K562 (cell line): ENCODE measurements around the gene COL1A2. TPM values are rescaled to one million over a fixed set of nuclear protein-coding genes. Genes with fewer than 3 reads are reported as not detected.

ENCODE experiments used
- ATAC-seq: fragments of 200-7000 bp; cut with Tn5 transposase; 3 replicates; pipeline ENCODE4 v1.9.1; 2020; ENCODE audit warnings: moderate library complexity
- BruUV-seq: library from RNA; stranded (reverse); fragments of 400-500 nt; replicated peaks from 2 replicates; lab custom pipeline; 2021; lab: Mats Ljungman, UMichigan
- CTCF ChIA-PET: fragments of 300-600 bp; formaldehyde crosslinking; extraction: SDS; loops from one replicate; lab custom pipeline; 2021; ENCODE audit warnings: low intra/inter-chr PET ratio; lab: Yijun Ruan, JAX
- POLR2A ChIA-PET: fragments of 300-600, 350-650 bp; sonication (Branson Sonifier 250); formaldehyde crosslinking; extraction: SDS; loops from one replicate; lab custom pipeline; 2021; ENCODE audit warnings: antibody characterized with exemption, inconsistent platforms; lab: Yijun Ruan, JAX
- DNase-seq, 4 experiments: peaks; one replicate each; pipeline versions ENCODE4 v3.0.0 to v3.0.0-alpha.2; 2011 to 2018; ENCODE audit warnings: low spot score in 3 of 4, mixed read lengths in 3 of 4; ENCODE audit errors: extremely low read depth in 1 of 4
- FAIRE-seq: peaks from 2 replicates; lab custom pipeline; 2011; peaks lifted over from hg19 to GRCh38; lab: Jason Lieb, UNC
- H2AFZ ChIP-seq: 2 replicates; pipeline ENCODE4 v1.6.0; 2011; ENCODE audit warnings: low read depth, low read length, control low read depth, inconsistent platforms
- H3K27ac ChIP-seq: fragments of 200-600 bp; 3 replicates; pipeline ENCODE4 v1.8.0; 2011; ENCODE audit warnings: low read depth, mild to moderate bottlenecking, control low read depth, inconsistent platforms, low read length, moderate library complexity, mixed read lengths; ENCODE audit errors: extremely low read depth
- H3K27me3 ChIP-seq, 2 experiments: fragments of 300-600 bp in 1 of 2; 2 replicates in 1 of 2; 3 replicates in 1 of 2; pipeline versions ENCODE4 v1.6.0 to v1.8.0; 2011; ENCODE audit warnings: inconsistent platforms in 2 of 2, low read length in 2 of 2, mild to moderate bottlenecking in 1 of 2, mixed read lengths in 1 of 2, moderate library complexity in 1 of 2; ENCODE audit not compliant: control insufficient read depth in 2 of 2, insufficient read depth in 2 of 2
- H3K36me3 ChIP-seq: fragments of 300-600 bp; 3 replicates; pipeline ENCODE4 v1.8.0; 2011; ENCODE audit warnings: mild to moderate bottlenecking, low read length, inconsistent platforms; ENCODE audit not compliant: control insufficient read depth, insufficient read depth
- H3K4me1 ChIP-seq, 2 experiments: fragments of 200-600 bp in 1 of 2; replicated peaks in 1 of 2; 2 replicates in 1 of 2; 3 replicates in 1 of 2; pipeline versions ENCODE4 v1.5.1 to v1.8.0; 2011; ENCODE audit warnings: inconsistent platforms in 2 of 2, low read length in 2 of 2, mild to moderate bottlenecking in 1 of 2, mixed read lengths in 1 of 2, moderate library complexity in 1 of 2; ENCODE audit not compliant: control insufficient read depth in 2 of 2, insufficient read depth in 2 of 2
- H3K4me2 ChIP-seq: 2 replicates; pipeline ENCODE4 v1.6.1; 2011; ENCODE audit warnings: low read length, control low read depth, inconsistent platforms, mixed read lengths; ENCODE audit not compliant: insufficient read depth
- H3K4me3 ChIP-seq: fragments of 200-600 bp; sonication (generic), shearing (Covaris generic); 2 replicates; pipeline ENCODE4 v1.5.1; 2016; ENCODE audit warnings: control low read depth, inconsistent platforms
- H3K79me2 ChIP-seq: fragments of 200-600 bp; 3 replicates; pipeline ENCODE4 v1.8.0; 2011; ENCODE audit warnings: low read length, inconsistent platforms; ENCODE audit not compliant: control insufficient read depth, insufficient read depth
- H3K9ac ChIP-seq, 2 experiments: 2 replicates each; pipeline versions ENCODE4 v1.6.0 to v1.6.1; 2011; ENCODE audit warnings: low read depth in 2 of 2, low read length in 2 of 2, control low read depth in 1 of 2, inconsistent platforms in 1 of 2, mild to moderate bottlenecking in 1 of 2, mixed read lengths in 1 of 2; ENCODE audit not compliant: insufficient read depth in 1 of 2
- H3K9me1 ChIP-seq: one replicate; pipeline ENCODE4 v1.6.0; 2011; ENCODE audit warnings: inconsistent platforms, mild to moderate bottlenecking, low read length, moderate library complexity; ENCODE audit not compliant: control insufficient read depth, insufficient read depth
- H3K9me3 ChIP-seq: replicated peaks from 2 replicates; pipeline ENCODE4 v1.5.1; 2011; ENCODE audit warnings: low read depth, low read length, inconsistent platforms; ENCODE audit not compliant: control insufficient read depth, insufficient read depth
- H4K20me1 ChIP-seq: replicated peaks from 2 replicates; pipeline ENCODE4 v1.6.1; 2011; ENCODE audit warnings: low read length, inconsistent platforms, mixed read lengths; ENCODE audit not compliant: control insufficient read depth, insufficient read depth
- ARID4B ChIP-seq: sonication (generic); formaldehyde crosslinking; IDR thresholded peaks from 2 replicates; pipeline ENCODE4 v1.8.0; 2022; ENCODE audit warnings: mild to moderate bottlenecking, missing genetic modification reagents
- CBX8 ChIP-seq: fragments of 200-600 bp; sonication (generic); IDR thresholded peaks from 2 replicates; pipeline ENCODE4 v1.6.1; 2012; ENCODE audit warnings: borderline replicate concordance, mixed run types, low read depth, mild to moderate bottlenecking, moderate library complexity, mixed read lengths, low read length, control low read depth, inconsistent platforms; ENCODE audit not compliant: poor library complexity, severe bottlenecking; ENCODE audit errors: extremely low read depth
- GABPB2 ChIP-seq: fragments of 250-450 bp; sonication (Bioruptor Pico); conservative IDR thresholded peaks from 2 replicates; pipeline ENCODE4 v1.5.1; 2021; ENCODE audit warnings: mild to moderate bottlenecking
- GATAD2B ChIP-seq: fragments of 450-650 bp; IDR thresholded peaks from 2 replicates; pipeline ENCODE4 v1.6.1; 2017; ENCODE audit warnings: mild to moderate bottlenecking, borderline replicate concordance
- HMGN3 ChIP-seq: IDR thresholded peaks from 2 replicates; pipeline ENCODE4 v1.6.1; 2011; ENCODE audit warnings: borderline replicate concordance, low read depth, mild to moderate bottlenecking, mixed read lengths, low read length; ENCODE audit not compliant: insufficient read length; ENCODE audit errors: extremely low read depth
- IFI16 ChIP-seq: fragments of 250-450 bp; sonication (Bioruptor Pico); IDR thresholded peaks from 2 replicates; pipeline ENCODE4 v2.1.2; 2022; ENCODE audit warnings: mild to moderate bottlenecking, inconsistent platforms
- JUND ChIP-seq, 2 experiments: IDR thresholded peaks; 2 replicates in 1 of 2; 3 replicates in 1 of 2; pipeline ENCODE4 v1.6.1; 2011; ENCODE audit warnings: borderline replicate concordance in 2 of 2, low read depth in 2 of 2, low read length in 2 of 2, improper control_type of control experiment in 1 of 2, missing biosample characterization in 1 of 2, missing genetic modification characterization in 1 of 2, missing genetic modification reagents in 1 of 2
- MECOM ChIP-seq: fragments of 250-450 bp; sonication (Bioruptor Pico); IDR thresholded peaks from 2 replicates; pipeline ENCODE4 v1.8.0; 2022; ENCODE audit warnings: inconsistent platforms
- MTF1 ChIP-seq: fragments of 250-450 bp; sonication (Bioruptor Pico); IDR thresholded peaks from 2 replicates; pipeline ENCODE4 v1.9.0; 2021; ENCODE audit warnings: moderate library complexity, mild to moderate bottlenecking, inconsistent platforms, borderline replicate concordance
- NFRKB ChIP-seq: fragments of 450-650 bp; IDR thresholded peaks from 2 replicates; pipeline ENCODE4 v1.6.1; 2016; ENCODE audit warnings: low read depth
- OTX1 ChIP-seq: fragments of 450-650 bp; formaldehyde crosslinking; IDR thresholded peaks from 2 replicates; pipeline ENCODE4 v1.4.0; 2022; ENCODE audit warnings: mild to moderate bottlenecking
- POLR3A ChIP-seq: IDR thresholded peaks from 2 replicates; pipeline ENCODE4 v1.6.1; 2011; ENCODE audit warnings: borderline replicate concordance, mild to moderate bottlenecking, moderate library complexity; ENCODE audit not compliant: insufficient read length, insufficient read depth; ENCODE audit errors: extremely low read depth
- RBFOX2 ChIP-seq: fragments of 200-400 bp; formaldehyde crosslinking; IDR thresholded peaks from 2 replicates; pipeline ENCODE4 v1.6.1; 2017; ENCODE audit warnings: low read depth, mild to moderate bottlenecking, low read length, moderate library complexity
- SLC30A9 ChIP-seq: fragments of 250-450 bp; sonication (Bioruptor Pico); IDR thresholded peaks from 2 replicates; pipeline ENCODE4 v1.8.0; 2022; ENCODE audit warnings: mild to moderate bottlenecking, moderate library complexity
- ZNF134 ChIP-seq: fragments of 250-450 bp; sonication (Bioruptor Pico); conservative IDR thresholded peaks from 2 replicates; pipeline ENCODE4 v1.4.0; 2020
- ZNF165 ChIP-seq: fragments of 250-450 bp; sonication (Bioruptor Pico); IDR thresholded peaks from 2 replicates; pipeline ENCODE4 v1.4.0; 2020; ENCODE audit warnings: borderline replicate concordance
- ZNF589 ChIP-seq: fragments of 200-800 bp; sonication (Bioruptor generic); IDR thresholded peaks from 2 replicates; pipeline ENCODE4 v1.6.1; 2016; ENCODE audit warnings: low read depth, missing genetic modification characterization, missing compliant biosample characterization
- ZNF655 ChIP-seq: fragments of 250-450 bp; sonication (Bioruptor Pico); IDR thresholded peaks from 2 replicates; pipeline ENCODE4 v1.5.0; 2021
- WGBS: fragments of 100-300 bp; shearing (Covaris generic); methylation state at CpG from one replicate; pipeline ENCODE4 v1.1.6; 2016; ENCODE audit warnings: low coverage, mixed read lengths; ENCODE audit not compliant: insufficient coverage; ENCODE audit errors: missing lambda C conversion rate; 5-methylcytosine and 5-hydroxymethylcytosine counted together
- in situ Hi-C: fragments of 300-500 bp; cut with MboI; formaldehyde crosslinking; loops from 4 replicates; pipeline ENCODE4 v1.15.0; 2018; ENCODE audit warnings: inconsistent platforms, mixed read lengths
- intact Hi-C: fragments of 100-400 bp; cut with micrococcal nuclease; formaldehyde crosslinking; loops from 2 replicates; pipeline ENCODE4 v1.14.2; 2022
- polyA plus RNA-seq, 8 experiments: library from polyadenylated mRNA; depleted of rRNA in 4 of 8; stranded (reverse) in 5 of 8; unstranded in 3 of 8; fragments of >200 nt; fragmentation: Nextera tagmentation in 2 of 8; fragmentation: Illumina TruSeq in 1 of 8; extraction: Ambion mirVana in 2 of 8; extraction: Trizol in 1 of 8; gene quantifications; 2 replicates each; pipeline versions ENCODE4 v1.2.1 to v1.2.3, GENCODE V29; 2011 to 2014; ENCODE audit warnings: inconsistent platforms in 1 of 8, missing spikeins in 1 of 8
- total RNA-seq, 7 experiments: library from RNA; depleted of rRNA in 6 of 7; stranded (reverse); fragments of >200 nt in 6 of 7; fragmentation: Illumina TruSeq in 2 of 7; extraction: Trizol in 2 of 7; gene quantifications; 2 replicates each; pipeline versions ENCODE4 v1.2.1 to v1.2.3, GENCODE V29; 2011 to 2021; ENCODE audit warnings: low replicate concordance in 1 of 7

The COL1A2 gene
- total and polyA plus RNA-seq, 9 of the 15 experiments (the other 6 are each of a cell fraction or from before 2014, with no cell fraction given) = 0.94 to 11.6 (median 1.7) TPM

GRCh38 chr7:94417306-94417705 is 22.6 kb downstream of the COL1A2 start:
- TF ChIP-seq MECOM (CRISPR knock-in tag) (no peak), ZNF165 (CRISPR knock-in tag) (no peak), OTX1 (CRISPR knock-in tag) (no peak), GABPB2 (CRISPR knock-in tag) (no peak), ARID4B (CRISPR knock-in tag) (no peak), HMGN3 (no peak), GATAD2B (no peak), RBFOX2 (no peak), POLR3A (no peak), NFRKB (no peak), ZNF589 (CRISPR knock-in tag) (no peak), JUND (IDR thresholded peaks at IDR 0.05; ENCODE audit: borderline replicate concordance, low read depth, low read length) (no peak), JUND (tag; IDR thresholded peaks at IDR 0.05; ENCODE audit: borderline replicate concordance, low read depth, low read length) (no peak), SLC30A9 (CRISPR knock-in tag) (no peak), CBX8 (no peak), ZNF134 (no peak), MTF1 (no peak), IFI16 (no peak), ZNF655 (no peak)
- no peak overlapping the region for H3K9ac ChIP-seq
- H2AFZ ChIP-seq = no peak overlapping the region
- in situ Hi-C loops (no loop called here), intact Hi-C loops (no loop called here)
- no peaks in the 10 kb centered on the region for H4K20me1 ChIP-seq
- BruUV-seq = no TSS peak
- ATAC-seq (no peak), FAIRE-seq (no peak), DNase-seq (no peak)
- no peak overlapping the region for H3K4me2 ChIP-seq
- H3K4me1 ChIP-seq = no peaks in the 10 kb centered on the region
- WGBS = 5% methylated on average over 1 of the region's 1 CpG
- no peaks in the 10 kb centered on the region for H3K79me2 ChIP-seq
- POLR2A ChIA-PET = no interaction called here
- H3K4me3 ChIP-seq = no peak overlapping the region
- no peak overlapping the region for H3K27ac ChIP-seq
- H3K9me3 ChIP-seq = no peaks in the 10 kb centered on the region
- no peaks in the 10 kb centered on the region; a peak in 1 of 5 replicates for H3K27me3 ChIP-seq
- CTCF ChIA-PET = no interaction called here
- no peaks in the 10 kb centered on the region for H3K36me3 ChIP-seq
- no peaks in the 10 kb centered on the region for H3K9me1 ChIP-seq
